ENCODE results near the gene LDAH. TPM values are rescaled to one million over a fixed set of nuclear protein-coding genes. Genes with fewer than 3 reads are reported as not detected.
A peak's percentile ranks its signal among the peaks of the same experiment; 100 is the strongest.

Gene LDAH
- polyA plus RNA-seq, 2 of the 4 experiments (the other 2 are of a cell fraction) = 29.6 to 42.4 TPM

- CTCF ChIA-PET = interaction anchor here (0.7 to 1.9 kb wide), 12 partner anchors 10 to 344 kb away, joined by 3 to 15 read pairs (median 4); no protein-coding TSS in a partner anchor
- TF ChIP-seq CTCF (IDR thresholded peaks at IDR 0.05) = peak; percentile 54
- TF ChIP-seq RAD21 (conservative IDR thresholded peaks at IDR 0.05 in 1 of 2, IDR thresholded peaks at IDR 0.05 in 1 of 2) = peak; percentile 61 to 76
- TF ChIP-seq E2F6 (IDR thresholded peaks at IDR 0.05; ENCODE audit: borderline replicate concordance, low read depth) = no peak
- no peak for TF ChIP-seq NFE2L2 (conservative IDR thresholded peaks at IDR 0.05; ENCODE audit: low read length)
- no peak for TF ChIP-seq TFCP2L1 (CRISPR knock-in tag; IDR thresholded peaks at IDR 0.05)
- peak; percentile 43; the same call in 2 of the 3 replicates for TF ChIP-seq SMC3 (IDR thresholded peaks at IDR 0.05)
- Histone ChIP-seq H3K4me2 (no peak overlapping the region), H3K4me1 (no peaks in the 10 kb centered on the region), H3K4me3 (no peak overlapping the region), H3K27ac (no peak overlapping the region), H3K9me3 (no peaks in the 10 kb centered on the region)
- WGBS (ENCODE audit: missing lambda C conversion rate) = 76% methylated on average over 7 of the region's 7 CpGs
- ATAC-seq = peak in 1 of 2 experiments; percentile 77; a peak in 3 of 6 replicates
- POLR2A ChIA-PET = no interaction called here
- no peak for FAIRE-seq
- no peak for DNase-seq (ENCODE audit: low read depth in 1 of 2, low spot score in 1 of 2)
These were observed 140.6 kb downstream of the LDAH start for GRCh38 chr2:20682167-20682920.

GRCh38 chr2:20680744-20681375 lies 142.0 kb downstream of the LDAH start:
- Histone ChIP-seq H3K4me1 (peaks cover 7% of the 10 kb centered on the region; the same call in 2 of the 3 replicates), H3K4me3 (no peak overlapping the region), H3K27ac (no peak overlapping the region), H3K4me2 (no peak overlapping the region), H3K9me3 (no peaks in the 10 kb centered on the region)
- no peak for TF ChIP-seq HOXA7 (CRISPR knock-in tag; IDR thresholded peaks at IDR 0.05)
- no peak for TF ChIP-seq RNF2 (IDR thresholded peaks at IDR 0.05; ENCODE audit: borderline replicate concordance, low read depth)
- no peak for TF ChIP-seq NR3C1 (IDR thresholded peaks at IDR 0.05)
- no peak for TF ChIP-seq PHF8 (IDR thresholded peaks at IDR 0.05; ENCODE audit: borderline replicate concordance, low read depth)
- TF ChIP-seq, protein P1, sequence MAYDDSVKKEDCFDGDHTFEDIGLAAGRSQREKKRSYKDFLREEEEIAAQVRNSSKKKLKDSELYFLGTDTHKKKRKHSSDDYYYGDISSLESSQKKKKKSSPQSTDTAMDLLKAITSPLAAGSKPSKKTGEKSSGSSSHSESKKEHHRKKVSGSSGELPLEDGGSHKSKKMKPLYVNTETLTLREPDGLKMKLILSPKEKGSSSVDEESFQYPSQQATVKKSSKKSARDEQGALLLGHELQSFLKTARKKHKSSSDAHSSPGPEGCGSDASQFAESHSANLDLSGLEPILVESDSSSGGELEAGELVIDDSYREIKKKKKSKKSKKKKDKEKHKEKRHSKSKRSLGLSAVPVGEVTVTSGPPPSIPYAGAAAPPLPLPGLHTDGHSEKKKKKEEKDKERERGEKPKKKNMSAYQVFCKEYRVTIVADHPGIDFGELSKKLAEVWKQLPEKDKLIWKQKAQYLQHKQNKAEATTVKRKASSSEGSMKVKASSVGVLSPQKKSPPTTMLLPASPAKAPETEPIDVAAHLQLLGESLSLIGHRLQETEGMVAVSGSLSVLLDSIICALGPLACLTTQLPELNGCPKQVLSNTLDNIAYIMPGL (CRISPR knock-in tag; IDR thresholded peaks at IDR 0.05; ENCODE audit: borderline replicate concordance) = no peak
- TF ChIP-seq FOXS1 (CRISPR knock-in tag; IDR thresholded peaks at IDR 0.05) = no peak
- no peak for TF ChIP-seq ZSCAN20 (CRISPR knock-in tag; IDR thresholded peaks at IDR 0.05)
- no peak for TF ChIP-seq HEYL (CRISPR knock-in tag; IDR thresholded peaks at IDR 0.05)
- TF ChIP-seq NFE2L2 (conservative IDR thresholded peaks at IDR 0.05; ENCODE audit: low read length) = no peak
- TF ChIP-seq, protein P2, sequence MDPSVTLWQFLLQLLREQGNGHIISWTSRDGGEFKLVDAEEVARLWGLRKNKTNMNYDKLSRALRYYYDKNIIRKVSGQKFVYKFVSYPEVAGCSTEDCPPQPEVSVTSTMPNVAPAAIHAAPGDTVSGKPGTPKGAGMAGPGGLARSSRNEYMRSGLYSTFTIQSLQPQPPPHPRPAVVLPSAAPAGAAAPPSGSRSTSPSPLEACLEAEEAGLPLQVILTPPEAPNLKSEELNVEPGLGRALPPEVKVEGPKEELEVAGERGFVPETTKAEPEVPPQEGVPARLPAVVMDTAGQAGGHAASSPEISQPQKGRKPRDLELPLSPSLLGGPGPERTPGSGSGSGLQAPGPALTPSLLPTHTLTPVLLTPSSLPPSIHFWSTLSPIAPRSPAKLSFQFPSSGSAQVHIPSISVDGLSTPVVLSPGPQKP (IDR thresholded peaks at IDR 0.05; ENCODE audit: low read depth, low read length) = no peak
- no peak for TF ChIP-seq ZFP36 (IDR thresholded peaks at IDR 0.05; ENCODE audit: borderline replicate concordance, partially characterized antibody)
- TF ChIP-seq TFCP2L1 (CRISPR knock-in tag; IDR thresholded peaks at IDR 0.05) = no peak
- TF ChIP-seq SMC3 (IDR thresholded peaks at IDR 0.05) = no peak
- no peak for TF ChIP-seq SREBF2 (IDR thresholded peaks at IDR 0.05)
- no peak for TF ChIP-seq RARB (CRISPR knock-in tag; IDR thresholded peaks at IDR 0.05)
- TF ChIP-seq HOXB5 (CRISPR knock-in tag; IDR thresholded peaks at IDR 0.05) = no peak
- TF ChIP-seq CEBPB (IDR thresholded peaks at IDR 0.05) = no peak
- ATAC-seq (no peak), FAIRE-seq (no peak), DNase-seq (ENCODE audit: low read depth in 1 of 2, low spot score in 1 of 2) (no peak)
- 95% methylated on average over 10 of the region's 10 CpGs for WGBS (ENCODE audit: missing lambda C conversion rate)
- ChIA-PET POLR2A (no interaction called here), CTCF (no interaction called here)

Measured in A549 (cell line).